Ecto neural progenitor cell (in vitro differentiated cells): ENCODE data around the gene HOXD8.

Source experiments
- DNase-seq: peaks from one replicate; pipeline ENCODE4 v3.0.0-alpha.2; 2018; ENCODE audit warnings: low spot score

HOXD8 gene

GRCh38 chr2:176130957-176131847, 1.7 kb downstream of the HOXD8 start:
- DNase-seq = no peak

GRCh38 chr2:176131848-176132158, 2.3 kb downstream of the HOXD8 start:
- DNase-seq = no peak

GRCh38 chr2:176132205-176133171, 3.0 kb downstream of the HOXD8 start:
- DNase-seq = peak; percentile 49

- no peak for DNase-seq
Measured at GRCh38 chr2:176133389-176133788, 3.9 kb downstream of the HOXD8 start.

- DNase-seq = no peak
Measured at GRCh38 chr2:176134035-176134434, 4.5 kb downstream of the HOXD8 start.

GRCh38 chr2:176135035-176135440, 5.5 kb downstream of the HOXD8 start:
- no peak for DNase-seq

- peak; percentile 63 for DNase-seq
Measured at GRCh38 chr2:176136374-176137251, 7.1 kb downstream of the HOXD8 start.

GRCh38 chr2:176137252-176137580, 7.7 kb downstream of the HOXD8 start:
- DNase-seq = no peak

- no peak for DNase-seq
Measured at GRCh38 chr2:176137906-176138305, 8.4 kb downstream of the HOXD8 start.

- DNase-seq = no peak
Measured at GRCh38 chr2:176138526-176138922, 9.0 kb downstream of the HOXD8 start.

- DNase-seq = no peak
Measured at GRCh38 chr2:176138923-176139660, 9.6 kb downstream of the HOXD8 start.

- no peak for DNase-seq
Measured at GRCh38 chr2:176139661-176140512, 10.4 kb downstream of the HOXD8 start.

- peak; percentile 91 for DNase-seq
Measured at GRCh38 chr2:176140513-176141317, 11.2 kb downstream of the HOXD8 start.

GRCh38 chr2:176142281-176142680, 12.8 kb downstream of the HOXD8 start:
- DNase-seq = no peak

GRCh38 chr2:176145085-176145969, 15.8 kb downstream of the HOXD8 start:
- no peak for DNase-seq

- DNase-seq = no peak
Measured at GRCh38 chr2:176146101-176146500, 16.6 kb downstream of the HOXD8 start.

- DNase-seq = no peak
Measured at GRCh38 chr2:176146645-176147044, 17.1 kb downstream of the HOXD8 start.

- no peak for DNase-seq
Measured at GRCh38 chr2:176147210-176147799, 17.8 kb downstream of the HOXD8 start.
